ENCODE measurements around the gene GLS.

GLS gene

DNA sequence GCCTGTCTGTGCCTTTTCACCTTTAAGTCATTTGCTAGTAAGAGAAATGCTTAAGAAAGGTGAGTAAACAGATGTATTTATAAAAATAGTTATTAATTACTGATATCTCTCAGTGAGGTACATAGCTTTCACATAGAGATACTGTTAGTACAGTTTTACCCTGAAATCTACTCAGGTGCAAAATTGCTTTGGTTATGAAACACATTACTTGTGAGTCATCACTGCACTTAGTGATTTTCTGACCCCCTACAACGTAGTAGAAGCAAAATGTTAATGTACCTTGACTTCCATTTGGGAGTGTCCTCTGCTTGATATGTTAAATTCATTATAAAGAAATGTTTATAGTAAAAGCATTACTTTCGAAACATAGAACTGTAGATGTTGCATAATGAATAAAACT is 6.5 kb downstream of the GLS start:
- no peaks in the 10 kb centered on the region for H3K9me3 ChIP-seq (ENCODE audit: control insufficient read depth, insufficient read depth, low read depth, low read length)
- peaks cover 0 to 9% of the 10 kb centered on the region in 2 experiments; a peak in 2 of 3 replicates for H3K36me3 ChIP-seq (ENCODE audit: control insufficient read depth in 2 of 2, insufficient read depth in 1 of 2, low read length in 2 of 2)
- CTCF ChIA-PET = interaction anchor here (1.0 to 1.3 kb wide), 2 partner anchors 37 to 106 kb away, joined by 3 to 7 read pairs; no protein-coding TSS in a partner anchor
- TF ChIP-seq, protein P1, sequence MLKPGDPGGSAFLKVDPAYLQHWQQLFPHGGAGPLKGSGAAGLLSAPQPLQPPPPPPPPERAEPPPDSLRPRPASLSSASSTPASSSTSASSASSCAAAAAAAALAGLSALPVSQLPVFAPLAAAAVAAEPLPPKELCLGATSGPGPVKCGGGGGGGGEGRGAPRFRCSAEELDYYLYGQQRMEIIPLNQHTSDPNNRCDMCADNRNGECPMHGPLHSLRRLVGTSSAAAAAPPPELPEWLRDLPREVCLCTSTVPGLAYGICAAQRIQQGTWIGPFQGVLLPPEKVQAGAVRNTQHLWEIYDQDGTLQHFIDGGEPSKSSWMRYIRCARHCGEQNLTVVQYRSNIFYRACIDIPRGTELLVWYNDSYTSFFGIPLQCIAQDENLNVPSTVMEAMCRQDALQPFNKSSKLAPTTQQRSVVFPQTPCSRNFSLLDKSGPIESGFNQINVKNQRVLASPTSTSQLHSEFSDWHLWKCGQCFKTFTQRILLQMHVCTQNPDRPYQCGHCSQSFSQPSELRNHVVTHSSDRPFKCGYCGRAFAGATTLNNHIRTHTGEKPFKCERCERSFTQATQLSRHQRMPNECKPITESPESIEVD (tag by site-specific recombination; IDR thresholded peaks at IDR 0.05) = peak; percentile 26; the same call in 1 of the 2 replicates
- TF ChIP-seq WT1 (tag by site-specific recombination; IDR thresholded peaks at IDR 0.05) (0 out of 2 replicates have a peak, but pooled peaks have one; percentile 17), GLIS1 (tag by site-specific recombination; IDR thresholded peaks at IDR 0.05) (peak; percentile 81), ZNF768 (tag by site-specific recombination; IDR thresholded peaks at IDR 0.05) (no peak), ZNF157 (tag by site-specific recombination; IDR thresholded peaks at IDR 0.05) (no peak), ZNF629 (tag by site-specific recombination; IDR thresholded peaks at IDR 0.05) (0 out of 2 replicates have a peak, but pooled peaks have one; percentile 26)
- POLR2A ChIA-PET = no interaction called here
- H3K4me1 ChIP-seq (ENCODE audit: control insufficient read depth, insufficient read depth, low read length) = peaks cover 14% of the 10 kb centered on the region
- no peak overlapping the region for H3K4me3 ChIP-seq (ENCODE audit: low read depth, low read length)
- no peak overlapping the region for H3K27ac ChIP-seq (ENCODE audit: extremely low read depth, low read depth, low read length)

DNA sequence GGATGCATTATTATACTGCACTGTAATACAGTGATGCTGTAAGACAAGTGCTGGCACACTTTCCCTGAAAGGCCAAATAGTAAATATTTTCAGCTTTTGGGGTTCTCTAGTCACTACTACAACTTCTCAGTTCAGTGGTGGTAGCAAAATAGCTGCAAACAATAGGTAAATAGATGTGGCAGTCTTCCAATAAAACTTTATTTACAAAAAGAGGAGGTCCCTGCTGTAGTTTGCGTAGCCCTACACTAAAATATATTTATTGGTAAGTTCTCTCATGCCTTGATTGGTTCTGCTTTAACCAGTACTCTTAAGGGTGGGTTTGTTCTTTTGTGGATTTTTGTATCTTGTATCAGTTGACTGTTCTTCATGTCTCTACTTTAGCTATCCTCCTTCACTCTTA is 7.8 kb downstream of the GLS start:
- Histone ChIP-seq H3K36me3 (ENCODE audit: control insufficient read depth in 2 of 2, insufficient read depth in 1 of 2, low read length in 2 of 2) (peaks cover 0 to 9% of the 10 kb centered on the region in 2 experiments; a peak in 2 of 3 replicates), H3K4me3 (ENCODE audit: low read depth, low read length) (no peak overlapping the region), H3K4me1 (ENCODE audit: control insufficient read depth, insufficient read depth, low read length) (peaks cover 12% of the 10 kb centered on the region), H3K9me3 (ENCODE audit: control insufficient read depth, insufficient read depth, low read depth, low read length) (no peaks in the 10 kb centered on the region), H3K27ac (ENCODE audit: extremely low read depth, low read depth, low read length) (no peak overlapping the region)
- CTCF ChIA-PET = interaction anchor here (0.6 to 1.5 kb wide), 2 partner anchors 38 to 614 kb away, joined by 3 to 4 read pairs; no protein-coding TSS in a partner anchor
- POLR2A ChIA-PET = interaction anchor here (0.7 to 1.6 kb wide), 2 partner anchors 8 to 91 kb away, joined by 3 to 6 read pairs; partner anchors contain the start of gene GLS
- TF ChIP-seq ZNF623 (tag by site-specific recombination; IDR thresholded peaks at IDR 0.05) (no peak), ZBTB1 (tag by site-specific recombination; IDR thresholded peaks at IDR 0.05) (no peak), ZNF394 (tag by site-specific recombination; IDR thresholded peaks at IDR 0.05; ENCODE audit: borderline replicate concordance) (no peak), ZNF214 (tag by site-specific recombination; IDR thresholded peaks at IDR 0.05; ENCODE audit: borderline replicate concordance) (no peak), ZNF777 (tag by site-specific recombination; IDR thresholded peaks at IDR 0.05; ENCODE audit: borderline replicate concordance) (no peak), ZNF548 (tag by site-specific recombination; IDR thresholded peaks at IDR 0.05) (no peak), SCRT1 (tag by site-specific recombination; IDR thresholded peaks at IDR 0.05; ENCODE audit: borderline replicate concordance) (no peak), ZNF274 (IDR thresholded peaks at IDR 0.05; ENCODE audit: low read length) (no peak), ZNF274 (tag by site-specific recombination; IDR thresholded peaks at IDR 0.05; ENCODE audit: borderline replicate concordance) (no peak), KLF8 (tag by site-specific recombination; IDR thresholded peaks at IDR 0.05) (no peak), KLF1 (tag by site-specific recombination; IDR thresholded peaks at IDR 0.05) (no peak), REPIN1 (tag by site-specific recombination; IDR thresholded peaks at IDR 0.05; ENCODE audit: low read depth) (no peak), ZNF174 (tag by site-specific recombination; IDR thresholded peaks at IDR 0.05) (no peak), KLF7 (tag by site-specific recombination; IDR thresholded peaks at IDR 0.05; ENCODE audit: borderline replicate concordance) (no peak), KLF9 (tag by site-specific recombination; IDR thresholded peaks at IDR 0.05; ENCODE audit: low read depth) (no peak), ZEB2 (tag by site-specific recombination; IDR thresholded peaks at IDR 0.05) (no peak), ZNF426 (tag by site-specific recombination; IDR thresholded peaks at IDR 0.05) (no peak)

Data from HEK293 (cell line).